Adrenal gland (tissue), 5 donors: ENCODE data around the gene NTSR2.

ENCODE experiments used
- POLR2A ChIP-seq, 2 donors: fragments of 450-650 bp; IDR thresholded peaks; one replicate each; pipeline ENCODE4 v1.6.1; 2017; ENCODE audit warnings: antibody characterized with exemption in 2 of 2, mild to moderate bottlenecking in 2 of 2, moderate library complexity in 1 of 2
- TF ChIP-seq, protein P1 (sequence below), 6 experiments: fragments of 450-650 bp in 4 of 6; fragments of 200-600 bp in 2 of 6; sonication (generic) in 1 of 6; IDR thresholded peaks; 1 replicate in 5 of 6; 2 replicates in 1 of 6; pipeline versions ENCODE4 v1.5.1 to v1.8.0; 2016 to 2021; ENCODE audit warnings: antibody characterized with exemption in 6 of 6, mild to moderate bottlenecking in 2 of 6, moderate library complexity in 1 of 6
- donor health status: DM: no; HTN: no; CAD: no.

DNA sequence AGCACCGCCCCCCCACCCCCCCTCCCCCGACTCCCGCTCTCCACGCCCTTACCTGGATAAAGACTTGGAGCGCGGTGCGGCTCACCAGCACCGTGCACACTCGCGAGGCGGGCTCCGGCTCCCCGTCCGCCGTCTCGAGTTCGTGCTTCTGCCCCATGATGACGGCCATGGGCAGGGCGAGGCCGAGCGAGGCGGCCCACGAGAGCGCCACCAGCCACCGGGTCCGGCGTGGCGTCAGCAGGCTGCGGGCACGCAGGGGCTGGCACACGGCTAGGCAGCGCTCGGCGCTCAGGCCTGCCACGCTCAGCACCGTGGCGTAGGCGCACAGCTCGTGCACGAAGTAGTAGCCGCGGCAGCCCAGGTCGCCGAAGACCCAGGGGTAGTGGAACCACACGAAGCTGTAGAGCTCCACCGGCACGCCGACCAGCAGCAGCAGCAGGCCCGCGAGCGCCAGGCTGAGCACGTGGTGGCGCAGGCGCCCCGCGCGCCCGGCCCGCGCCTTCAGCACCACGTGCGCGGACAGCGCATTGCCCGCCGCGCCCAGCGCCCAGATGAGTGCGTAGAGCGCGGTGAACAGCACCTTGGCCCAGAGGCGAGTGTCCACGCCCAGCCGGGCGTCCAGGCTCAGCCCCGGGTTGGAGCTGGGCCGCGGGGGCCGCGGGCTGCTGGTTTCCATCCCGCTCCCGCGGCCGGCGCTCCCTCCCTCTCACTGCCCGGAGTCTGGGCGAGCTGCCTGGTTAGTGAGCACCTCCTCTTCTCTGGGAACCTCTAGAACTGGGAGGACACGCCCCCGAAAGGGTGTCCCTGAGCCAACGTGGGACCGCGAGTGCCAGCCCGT, at the start of gene NTSR2:
- TF ChIP-seq, protein P1, sequence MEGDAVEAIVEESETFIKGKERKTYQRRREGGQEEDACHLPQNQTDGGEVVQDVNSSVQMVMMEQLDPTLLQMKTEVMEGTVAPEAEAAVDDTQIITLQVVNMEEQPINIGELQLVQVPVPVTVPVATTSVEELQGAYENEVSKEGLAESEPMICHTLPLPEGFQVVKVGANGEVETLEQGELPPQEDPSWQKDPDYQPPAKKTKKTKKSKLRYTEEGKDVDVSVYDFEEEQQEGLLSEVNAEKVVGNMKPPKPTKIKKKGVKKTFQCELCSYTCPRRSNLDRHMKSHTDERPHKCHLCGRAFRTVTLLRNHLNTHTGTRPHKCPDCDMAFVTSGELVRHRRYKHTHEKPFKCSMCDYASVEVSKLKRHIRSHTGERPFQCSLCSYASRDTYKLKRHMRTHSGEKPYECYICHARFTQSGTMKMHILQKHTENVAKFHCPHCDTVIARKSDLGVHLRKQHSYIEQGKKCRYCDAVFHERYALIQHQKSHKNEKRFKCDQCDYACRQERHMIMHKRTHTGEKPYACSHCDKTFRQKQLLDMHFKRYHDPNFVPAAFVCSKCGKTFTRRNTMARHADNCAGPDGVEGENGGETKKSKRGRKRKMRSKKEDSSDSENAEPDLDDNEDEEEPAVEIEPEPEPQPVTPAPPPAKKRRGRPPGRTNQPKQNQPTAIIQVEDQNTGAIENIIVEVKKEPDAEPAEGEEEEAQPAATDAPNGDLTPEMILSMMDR (IDR thresholded peaks at IDR 0.05) = no peak
- no peak for TF ChIP-seq POLR2A (IDR thresholded peaks at IDR 0.05)
